ENCODE results near the gene TBPL2.

Gene TBPL2

GRCh38 chr14:55432628-55433027 lies 7.8 kb downstream of the TBPL2 start:
- Histone ChIP-seq H2BK5ac (ENCODE audit: low read depth, low read length, poor library complexity, severe bottlenecking) (no peak overlapping the region), H3K9me3 (ENCODE audit: control insufficient read depth, low read length) (no peaks in the 10 kb centered on the region), H3K27ac (ENCODE audit: low read length, poor library complexity, severe bottlenecking) (no peak overlapping the region), H3K27me3 (ENCODE audit: control insufficient read depth in 1 of 2, insufficient read depth in 1 of 2, low read length in 2 of 2) (peaks cover 0 to 7% of the 10 kb centered on the region in 2 experiments), H3K4me3 (ENCODE audit: insufficient read depth in 1 of 2, low read depth in 1 of 2, low read length in 2 of 2) (no peak overlapping the region), H2AFZ (ENCODE audit: low read depth, low read length) (no peak overlapping the region), H2BK120ac (ENCODE audit: low read depth, low read length) (no peak overlapping the region), H2BK15ac (ENCODE audit: low read depth, poor library complexity, severe bottlenecking) (no peak overlapping the region), H3K4me2 (ENCODE audit: low read length, poor library complexity, severe bottlenecking) (no peak overlapping the region), H3K14ac (ENCODE audit: low read length in 2 of 2) (no peak overlapping the region), H2BK12ac (ENCODE audit: low read length in 2 of 2) (no peak overlapping the region), H3K36me3 (ENCODE audit: control insufficient read depth in 1 of 2, insufficient read depth in 2 of 2, low read depth in 1 of 2, low read length in 2 of 2) (no peaks in the 10 kb centered on the region), H4K91ac (ENCODE audit: low read length) (no peak overlapping the region), H2AK5ac (ENCODE audit: low read length, severe bottlenecking) (no peak overlapping the region), H3K4me1 (ENCODE audit: control insufficient read depth, insufficient read depth, low read depth, low read length) (no peaks in the 10 kb centered on the region), H3K18ac (ENCODE audit: low read depth in 1 of 2, low read length in 2 of 2) (no peak overlapping the region), H3K79me1 (replicated peaks; ENCODE audit: low read length, poor library complexity, severe bottlenecking) (no peaks in the 10 kb centered on the region), H3K23ac (ENCODE audit: low read length in 2 of 2) (no peak overlapping the region), H4K8ac (ENCODE audit: low read length) (no peak overlapping the region), H3K4ac (ENCODE audit: low read depth in 1 of 2, low read length in 2 of 2) (no peak overlapping the region), H3K9ac (ENCODE audit: low read length) (no peak overlapping the region)
- DNase-seq: no peak
- WGBS: 89% methylated on average over 3 of the region's 3 CpGs

- H3K27ac ChIP-seq (ENCODE audit: low read length, poor library complexity, severe bottlenecking): no peak overlapping the region
- no peak overlapping the region for H3K23ac ChIP-seq (ENCODE audit: low read length in 2 of 2)
- peak; percentile 79 for DNase-seq
- H2AFZ ChIP-seq (ENCODE audit: low read depth, low read length): no peak overlapping the region
- peak overlapping the region in 1 of 2 experiments; percentile 63 for H2BK12ac ChIP-seq (ENCODE audit: low read length in 2 of 2)
- H2BK15ac ChIP-seq (ENCODE audit: low read depth, poor library complexity, severe bottlenecking): no peak overlapping the region
- H3K27me3 ChIP-seq (ENCODE audit: control insufficient read depth in 1 of 2, insufficient read depth in 1 of 2, low read length in 2 of 2): no peaks in the 10 kb centered on the region
- H4K8ac ChIP-seq (ENCODE audit: low read length): no peak overlapping the region
- H3K4me3 ChIP-seq (ENCODE audit: insufficient read depth in 1 of 2, low read depth in 1 of 2, low read length in 2 of 2): no peak overlapping the region
- no peak overlapping the region for H2BK5ac ChIP-seq (ENCODE audit: low read depth, low read length, poor library complexity, severe bottlenecking)
- no peak overlapping the region for H4K91ac ChIP-seq (ENCODE audit: low read length)
- no peak overlapping the region for H3K14ac ChIP-seq (ENCODE audit: low read length in 2 of 2)
- H3K36me3 ChIP-seq (ENCODE audit: control insufficient read depth in 1 of 2, insufficient read depth in 2 of 2, low read depth in 1 of 2, low read length in 2 of 2): no peaks in the 10 kb centered on the region
- H3K9me3 ChIP-seq (ENCODE audit: control insufficient read depth, low read length): no peaks in the 10 kb centered on the region
- H3K9ac ChIP-seq (ENCODE audit: low read length): no peak overlapping the region
- H3K18ac ChIP-seq (ENCODE audit: low read depth in 1 of 2, low read length in 2 of 2): no peak overlapping the region
- no peak overlapping the region for H2AK5ac ChIP-seq (ENCODE audit: low read length, severe bottlenecking)
- H2BK120ac ChIP-seq (ENCODE audit: low read depth, low read length): no peak overlapping the region
- 0% methylated on average over 1 of the region's 1 CpG for whole genome bisulfite sequencing
- no peaks in the 10 kb centered on the region for H3K79me1 ChIP-seq (replicated peaks; ENCODE audit: low read length, poor library complexity, severe bottlenecking)
- peaks cover 2% of the 10 kb centered on the region for H3K4me1 ChIP-seq (ENCODE audit: control insufficient read depth, insufficient read depth, low read depth, low read length)
- H3K4me2 ChIP-seq (ENCODE audit: low read length, poor library complexity, severe bottlenecking): no peak overlapping the region
- no peak overlapping the region for H3K4ac ChIP-seq (ENCODE audit: low read depth in 1 of 2, low read length in 2 of 2)
Measured at GRCh38 chr14:55430024-55430690, 10.3 kb downstream of the TBPL2 start.

- WGBS: 79% methylated on average over 4 of the region's 7 CpGs
- Histone ChIP-seq H2AFZ (ENCODE audit: low read depth, low read length) (no peak overlapping the region), H3K27me3 (ENCODE audit: control insufficient read depth in 1 of 2, insufficient read depth in 1 of 2, low read length in 2 of 2) (peaks cover 0 to 5% of the 10 kb centered on the region in 2 experiments), H2BK120ac (ENCODE audit: low read depth, low read length) (no peak overlapping the region), H3K18ac (ENCODE audit: low read depth in 1 of 2, low read length in 2 of 2) (no peak overlapping the region), H3K36me3 (ENCODE audit: control insufficient read depth in 1 of 2, insufficient read depth in 2 of 2, low read depth in 1 of 2, low read length in 2 of 2) (no peaks in the 10 kb centered on the region), H3K23ac (ENCODE audit: low read length in 2 of 2) (no peak overlapping the region), H3K4me1 (ENCODE audit: control insufficient read depth, insufficient read depth, low read depth, low read length) (peaks cover 2% of the 10 kb centered on the region), H2AK5ac (ENCODE audit: low read length, severe bottlenecking) (no peak overlapping the region), H3K79me1 (replicated peaks; ENCODE audit: low read length, poor library complexity, severe bottlenecking) (no peaks in the 10 kb centered on the region), H3K4me2 (ENCODE audit: low read length, poor library complexity, severe bottlenecking) (no peak overlapping the region), H2BK15ac (ENCODE audit: low read depth, poor library complexity, severe bottlenecking) (no peak overlapping the region), H4K8ac (ENCODE audit: low read length) (no peak overlapping the region), H3K4me3 (ENCODE audit: insufficient read depth in 1 of 2, low read depth in 1 of 2, low read length in 2 of 2) (no peak overlapping the region), H3K9me3 (ENCODE audit: control insufficient read depth, low read length) (no peaks in the 10 kb centered on the region), H4K91ac (ENCODE audit: low read length) (no peak overlapping the region), H2BK12ac (ENCODE audit: low read length in 2 of 2) (no peak overlapping the region), H3K9ac (ENCODE audit: low read length) (no peak overlapping the region), H3K27ac (ENCODE audit: low read length, poor library complexity, severe bottlenecking) (no peak overlapping the region), H2BK5ac (ENCODE audit: low read depth, low read length, poor library complexity, severe bottlenecking) (no peak overlapping the region), H3K4ac (ENCODE audit: low read depth in 1 of 2, low read length in 2 of 2) (no peak overlapping the region), H3K14ac (ENCODE audit: low read length in 2 of 2) (peak overlapping the region in 1 of 2 experiments; percentile 41)
- DNase-seq: no peak
Measured at GRCh38 chr14:55427439-55427838, 13.0 kb downstream of the TBPL2 start.

GRCh38 chr14:55426891-55427290 lies 13.5 kb downstream of the TBPL2 start:
- H3K4ac ChIP-seq (ENCODE audit: low read depth in 1 of 2, low read length in 2 of 2): no peak overlapping the region
- no peak overlapping the region for H3K23ac ChIP-seq (ENCODE audit: low read length in 2 of 2)
- H3K36me3 ChIP-seq (ENCODE audit: control insufficient read depth in 1 of 2, insufficient read depth in 2 of 2, low read depth in 1 of 2, low read length in 2 of 2): no peaks in the 10 kb centered on the region
- no peak overlapping the region for H2AK5ac ChIP-seq (ENCODE audit: low read length, severe bottlenecking)
- H3K27ac ChIP-seq (ENCODE audit: low read length, poor library complexity, severe bottlenecking): no peak overlapping the region
- DNase-seq: no peak
- no peak overlapping the region for H2BK120ac ChIP-seq (ENCODE audit: low read depth, low read length)
- no peak overlapping the region for H2BK5ac ChIP-seq (ENCODE audit: low read depth, low read length, poor library complexity, severe bottlenecking)
- 85% methylated on average over 4 of the region's 4 CpGs for WGBS
- H3K9me3 ChIP-seq (ENCODE audit: control insufficient read depth, low read length): no peaks in the 10 kb centered on the region
- no peak overlapping the region for H4K8ac ChIP-seq (ENCODE audit: low read length)
- H2AFZ ChIP-seq (ENCODE audit: low read depth, low read length): no peak overlapping the region
- no peak overlapping the region for H3K14ac ChIP-seq (ENCODE audit: low read length in 2 of 2)
- no peaks in the 10 kb centered on the region for H3K79me1 ChIP-seq (replicated peaks; ENCODE audit: low read length, poor library complexity, severe bottlenecking)
- no peak overlapping the region for H2BK12ac ChIP-seq (ENCODE audit: low read length in 2 of 2)
- H3K4me1 ChIP-seq (ENCODE audit: control insufficient read depth, insufficient read depth, low read depth, low read length): peaks cover 2% of the 10 kb centered on the region
- no peak overlapping the region for H3K18ac ChIP-seq (ENCODE audit: low read depth in 1 of 2, low read length in 2 of 2)
- H4K91ac ChIP-seq (ENCODE audit: low read length): no peak overlapping the region
- no peak overlapping the region for H3K9ac ChIP-seq (ENCODE audit: low read length)
- H3K4me3 ChIP-seq (ENCODE audit: insufficient read depth in 1 of 2, low read depth in 1 of 2, low read length in 2 of 2): no peak overlapping the region
- no peak overlapping the region for H2BK15ac ChIP-seq (ENCODE audit: low read depth, poor library complexity, severe bottlenecking)
- peaks cover 0 to 5% of the 10 kb centered on the region in 2 experiments for H3K27me3 ChIP-seq (ENCODE audit: control insufficient read depth in 1 of 2, insufficient read depth in 1 of 2, low read length in 2 of 2)
- H3K4me2 ChIP-seq (ENCODE audit: low read length, poor library complexity, severe bottlenecking): no peak overlapping the region
